Endothelial cell of umbilical vein (primary cell): ENCODE measurements around the gene COL5A1. TPM values are rescaled to one million over a fixed set of nuclear protein-coding genes. Genes with fewer than 3 reads are reported as not detected.

Experiments
- BruUV-seq: library from RNA; stranded (reverse); fragments of 400-500 nt; replicated peaks from 2 replicates; lab custom pipeline; 2021; lab: Mats Ljungman, UMichigan
- CTCF ChIA-PET: fragments of 300-600, 350-600 bp; sonication (Branson Sonifier 250); formaldehyde crosslinking; loops from one replicate; lab custom pipeline; 2021; ENCODE audit warnings: antibody characterized with exemption, inconsistent platforms; lab: Charles Lee
- POLR2A ChIA-PET: fragments of 300-600, 350-600 bp; sonication (Branson Sonifier 250); formaldehyde crosslinking; loops from one replicate; lab custom pipeline; 2021; ENCODE audit warnings: antibody characterized with exemption, inconsistent platforms; lab: Charles Lee
- DNase-seq: peaks from one replicate; pipeline ENCODE4 v3.0.0-alpha.2; 2011; ENCODE audit warnings: low read depth, low spot score
- FAIRE-seq: peaks from 2 replicates; lab custom pipeline; 2011; peaks lifted over from hg19 to GRCh38; lab: Jason Lieb, UNC
- H2AFZ ChIP-seq: 2 replicates; pipeline ENCODE4 v1.6.0; 2012; ENCODE audit warnings: low read depth, low read length, control low read depth, inconsistent platforms
- H3K27ac ChIP-seq: 2 replicates; pipeline ENCODE4 v1.5.1; 2011; ENCODE audit warnings: low read depth, mild to moderate bottlenecking, control low read depth, low read length, moderate library complexity; ENCODE audit not compliant: insufficient read depth
- H3K27me3 ChIP-seq, 2 experiments: 2 replicates each; pipeline versions ENCODE4 v1.6.0 to v1.6.1; 2011; ENCODE audit warnings: low read length in 2 of 2, mixed read lengths in 1 of 2; ENCODE audit not compliant: control insufficient read depth in 2 of 2, insufficient read depth in 2 of 2
- H3K36me3 ChIP-seq, 2 experiments: 2 replicates in 1 of 2; 3 replicates in 1 of 2; pipeline ENCODE4 v1.5.1; 2011; ENCODE audit warnings: low read length in 2 of 2, mild to moderate bottlenecking in 1 of 2, moderate library complexity in 1 of 2; ENCODE audit not compliant: control insufficient read depth in 2 of 2, insufficient read depth in 2 of 2; ENCODE audit errors: extremely low read depth in 1 of 2
- H3K4me1 ChIP-seq: 3 replicates; pipeline ENCODE4 v1.5.1; 2011; ENCODE audit warnings: mild to moderate bottlenecking, low read length; ENCODE audit not compliant: control insufficient read depth, insufficient read depth; ENCODE audit errors: extremely low read depth
- H3K4me2 ChIP-seq: 2 replicates; pipeline ENCODE4 v1.6.1; 2011; ENCODE audit warnings: low read length, control low read depth, mixed read lengths; ENCODE audit not compliant: insufficient read depth
- H3K4me3 ChIP-seq, 3 experiments: fragments of 200-600 bp in 1 of 3; sonication (generic), shearing (Covaris generic) in 1 of 3; replicated peaks in 1 of 3; 2 replicates each; pipeline ENCODE4 v1.5.1; 2011 to 2016; ENCODE audit warnings: control low read depth in 3 of 3, low read length in 3 of 3, mild to moderate bottlenecking in 2 of 3, inconsistent platforms in 1 of 3, low read depth in 1 of 3, moderate library complexity in 1 of 3; ENCODE audit not compliant: insufficient read depth in 1 of 3
- H3K79me2 ChIP-seq: 2 replicates; pipeline ENCODE4 v1.6.0; 2012; ENCODE audit warnings: low read length, inconsistent platforms; ENCODE audit not compliant: control insufficient read depth, insufficient read depth
- H3K9ac ChIP-seq: replicated peaks from 2 replicates; pipeline ENCODE3; 2011; ENCODE audit warnings: low read length, control low read depth; ENCODE audit not compliant: insufficient read depth; ENCODE audit errors: extremely low read depth
- H3K9me1 ChIP-seq: replicated peaks from 3 replicates; pipeline ENCODE4 v1.6.0; 2011; ENCODE audit warnings: mild to moderate bottlenecking, low read length; ENCODE audit not compliant: control insufficient read depth, insufficient read depth; ENCODE audit errors: extremely low read depth
- H3K9me3 ChIP-seq: replicated peaks from 2 replicates; pipeline ENCODE4 v1.5.1; 2012; ENCODE audit warnings: low read length, inconsistent platforms; ENCODE audit not compliant: control insufficient read depth, insufficient read depth
- H4K20me1 ChIP-seq: replicated peaks from 2 replicates; pipeline ENCODE3; 2011; ENCODE audit warnings: mild to moderate bottlenecking, low read length; ENCODE audit not compliant: control insufficient read depth, insufficient read depth; ENCODE audit errors: extremely low read depth
- CTCF ChIP-seq, 2 donors: IDR thresholded peaks; 1 replicate in 1 of 2; 2 replicates in 1 of 2; pipeline ENCODE4 v1.5.1; 2011; ENCODE audit warnings: low read length in 2 of 2, mild to moderate bottlenecking in 2 of 2, moderate library complexity in 2 of 2, control low read depth in 1 of 2, inconsistent platforms in 1 of 2, low read depth in 1 of 2; ENCODE audit not compliant: insufficient read depth in 1 of 2; ENCODE audit errors: extremely low read depth in 1 of 2
- EZH2 ChIP-seq: IDR thresholded peaks from 2 replicates; pipeline ENCODE4 v1.6.1; 2012; ENCODE audit warnings: borderline replicate concordance, low read depth, mild to moderate bottlenecking, moderate library complexity, low read length, inconsistent platforms; ENCODE audit not compliant: severe bottlenecking
- GATA2 ChIP-seq: IDR thresholded peaks from 2 replicates; pipeline ENCODE4 v1.7.0; 2011; ENCODE audit warnings: low read depth, mild to moderate bottlenecking, moderate library complexity, mixed read lengths, low read length; ENCODE audit not compliant: insufficient read length, insufficient read depth
- MYC ChIP-seq: IDR thresholded peaks from one replicate; pipeline ENCODE4 v1.6.1; 2011; ENCODE audit warnings: mild to moderate bottlenecking, low read depth, low read length
- POLR2A ChIP-seq: IDR thresholded peaks from 2 replicates; pipeline ENCODE4 v1.6.1; 2012; ENCODE audit warnings: low read depth, mild to moderate bottlenecking, control low read depth, low read length
- POLR2AphosphoS5 ChIP-seq: IDR thresholded peaks from 2 replicates; pipeline ENCODE4 v1.6.1; 2012; ENCODE audit warnings: low read depth, mild to moderate bottlenecking, control low read depth, low read length, moderate library complexity; ENCODE audit not compliant: insufficient read depth
- dilution Hi-C: fragments of 300-500 bp; cut with MboI; formaldehyde crosslinking; loops from one replicate; pipeline ENCODE4 v1.15.0; 2019; ENCODE audit warnings: low sequenced_read_pairs; ENCODE audit not compliant: extremely low pct_ligation_motif_present
- intact Hi-C: fragments of 100-400 bp; cut with micrococcal nuclease; formaldehyde crosslinking; loops from one replicate; pipeline ENCODE4 v1.10.0; 2022
- polyA plus RNA-seq, 4 experiments: library from polyadenylated mRNA; depleted of rRNA in 3 of 4; stranded (reverse) in 3 of 4; unstranded in 1 of 4; fragments of >200 nt; gene quantifications; 2 replicates each; pipeline versions ENCODE4 v1.2.1 to v1.2.3, GENCODE V29; 2011 to 2012; ENCODE audit warnings: missing spikeins in 1 of 4
- total RNA-seq: library from RNA; stranded (reverse); gene quantifications from 2 replicates; pipeline ENCODE4 v1.2.3, GENCODE V29; 2021

Gene COL5A1
- total and polyA plus RNA-seq, 2 donors (not counting 3 experiments of a cell fraction or from before 2014, with no cell fraction given), result 97.4 to 175 TPM

DNA sequence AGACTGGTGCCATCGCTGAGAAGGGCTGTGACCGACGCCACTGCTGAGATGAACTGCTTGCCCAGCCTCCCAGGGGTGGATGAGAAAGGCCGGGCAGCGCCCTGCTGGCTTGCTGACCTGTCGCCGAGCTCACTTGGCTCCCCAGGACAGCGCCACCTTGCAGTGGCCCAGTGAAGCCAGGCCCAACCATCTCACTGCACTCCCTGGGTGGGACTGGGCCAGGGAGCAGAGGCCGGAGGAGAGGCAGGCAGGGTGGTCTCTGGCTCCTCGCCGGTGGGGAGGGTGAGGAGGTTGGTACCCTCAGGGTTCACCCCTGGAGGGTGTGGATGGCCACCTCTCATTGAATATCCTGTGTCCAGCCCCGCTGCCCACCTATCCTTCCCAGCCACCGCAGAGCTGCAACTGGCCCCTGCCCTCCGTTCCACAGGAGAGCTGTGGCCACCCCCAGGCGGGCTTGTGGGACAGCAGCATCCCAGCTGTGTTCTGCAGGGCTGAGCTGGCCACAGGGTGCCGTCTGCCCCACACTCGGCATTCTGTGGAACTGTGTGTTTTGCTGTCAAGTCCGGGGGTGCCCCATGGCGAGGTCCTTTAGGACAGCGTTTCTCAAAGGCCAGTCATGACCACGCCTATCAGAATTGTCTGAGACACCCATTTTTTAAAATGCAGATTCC lies 198.0 kb downstream of the COL5A1 start:
- H3K27me3 ChIP-seq, result no peaks in the 10 kb centered on the region
- FAIRE-seq, result no peak
- H3K4me3 ChIP-seq, result no peak overlapping the region
- dilution Hi-C loops (no loop called here), intact Hi-C loops (no loop called here)
- no peaks in the 10 kb centered on the region for H3K9me1 ChIP-seq
- H3K27ac ChIP-seq, result no peak overlapping the region
- POLR2A ChIA-PET, result no interaction called here
- H3K4me2 ChIP-seq, result no peak overlapping the region
- DNase-seq, result no peak
- CTCF ChIA-PET, result no interaction called here
- no peaks in the 10 kb centered on the region for H3K4me1 ChIP-seq
- H4K20me1 ChIP-seq, result no peaks in the 10 kb centered on the region
- BruUV-seq, result no TSS peak
- no peak overlapping the region for H3K9ac ChIP-seq
- H3K9me3 ChIP-seq, result no peaks in the 10 kb centered on the region
- no peaks in the 10 kb centered on the region for H3K79me2 ChIP-seq
- H3K36me3 ChIP-seq, result peaks cover 4 to 20% of the 10 kb centered on the region in 2 experiments
- H2AFZ ChIP-seq, result no peak overlapping the region
- TF ChIP-seq EZH2 (no peak), POLR2AphosphoS5 (no peak), POLR2A (no peak), GATA2 (no peak), MYC (no peak), CTCF (IDR thresholded peaks at IDR 0.05; ENCODE audit: extremely low read depth in 1 of 2, insufficient read depth in 1 of 2, low read depth in 1 of 2, low read length in 2 of 2) (no peak)
